SJSA1 (cell line): Measurements from ENCODE around the gene COL11A1. TPM values are rescaled to one million over a fixed set of nuclear protein-coding genes. Genes with fewer than 3 reads are reported as not detected.
A peak's percentile ranks its signal among the peaks of the same experiment; 100 is the strongest.
"Not testable (repeated sequence)": the region's sequence is repeated elsewhere in the genome, so short reads cannot be mapped to it uniquely, and the experiment has no call there.

ENCODE experiments used
- DNase-seq, 2 experiments: peaks; one replicate each; pipeline ENCODE4 v3.0.0-alpha.2; 2015 to 2020; ENCODE audit warnings: low spot score in 2 of 2, low read depth in 1 of 2
- H3K27ac ChIP-seq: fragments of 250-450 bp; sonication (Bioruptor Pico); 2 replicates; pipeline ENCODE4 v1.5.1; 2020; ENCODE audit warnings: mild to moderate bottlenecking, moderate library complexity
- H3K27me3 ChIP-seq: fragments of 250-450 bp; sonication (Bioruptor Pico); replicated peaks from 2 replicates; pipeline ENCODE4 v1.5.1; 2020; ENCODE audit warnings: mild to moderate bottlenecking, moderate library complexity
- H3K36me3 ChIP-seq: fragments of 250-450 bp; sonication (Bioruptor Pico); 2 replicates; pipeline ENCODE4 v1.5.1; 2020; ENCODE audit warnings: mild to moderate bottlenecking
- H3K4me1 ChIP-seq: fragments of 250-450 bp; sonication (Bioruptor Pico); replicated peaks from 2 replicates; pipeline ENCODE4 v1.6.1; 2021; ENCODE audit warnings: mild to moderate bottlenecking
- H3K4me3 ChIP-seq: fragments of 250-450 bp; sonication (Bioruptor Pico); 2 replicates; pipeline ENCODE4 v1.5.1; 2020; ENCODE audit warnings: mild to moderate bottlenecking
- H3K9me3 ChIP-seq: fragments of 250-450 bp; sonication (Bioruptor Pico); replicated peaks from 2 replicates; pipeline ENCODE4 v1.5.1; 2020; ENCODE audit warnings: mild to moderate bottlenecking
- total RNA-seq: library from RNA; depleted of rRNA; stranded (reverse); fragments of >200 nt; shearing (Covaris generic); gene quantifications from 2 replicates; pipeline ENCODE4 v1.2.3, GENCODE V29; 2014

The COL11A1 gene
- total RNA-seq, 1 experiment from 2014 or later: 470 TPM

DNA sequence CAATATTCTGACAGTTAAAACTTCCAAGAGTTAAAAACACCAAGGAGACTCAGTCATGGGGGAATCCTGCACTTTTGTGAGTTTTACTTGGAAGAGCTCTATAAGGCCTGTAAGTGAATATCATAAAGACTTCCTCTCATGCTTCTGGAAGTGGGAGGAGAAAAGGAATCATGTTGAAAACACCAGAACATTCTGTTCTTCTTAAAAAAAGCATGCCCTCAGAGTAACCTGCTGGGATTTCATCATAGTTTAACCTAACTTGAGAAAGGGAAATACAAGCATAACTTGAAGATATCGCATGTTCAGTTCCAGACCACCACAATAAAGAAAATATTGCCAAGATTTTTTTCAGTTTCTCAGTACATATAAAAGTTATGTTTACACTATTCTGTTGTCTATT is 51.9 kb downstream of the COL11A1 start:
- DNase-seq: no peak
- H3K27ac ChIP-seq: no peak overlapping the region
- no peak overlapping the region for H3K4me3 ChIP-seq
- H3K4me1 ChIP-seq: no peaks in the 10 kb centered on the region
- H3K9me3 ChIP-seq: no peaks in the 10 kb centered on the region
- peaks cover 62% of the 10 kb centered on the region for H3K36me3 ChIP-seq
- H3K27me3 ChIP-seq: no peaks in the 10 kb centered on the region

GRCh38 chr1:103028110-103028509 is 80.2 kb downstream of the COL11A1 start:
- H3K4me1 ChIP-seq, H3K27me3 ChIP-seq, H3K9me3 ChIP-seq, H3K4me3 ChIP-seq, H3K27ac ChIP-seq, DNase-seq: not testable (repeated sequence)
- H3K36me3 ChIP-seq: peaks cover 59% of the 10 kb centered on the region

DNA sequence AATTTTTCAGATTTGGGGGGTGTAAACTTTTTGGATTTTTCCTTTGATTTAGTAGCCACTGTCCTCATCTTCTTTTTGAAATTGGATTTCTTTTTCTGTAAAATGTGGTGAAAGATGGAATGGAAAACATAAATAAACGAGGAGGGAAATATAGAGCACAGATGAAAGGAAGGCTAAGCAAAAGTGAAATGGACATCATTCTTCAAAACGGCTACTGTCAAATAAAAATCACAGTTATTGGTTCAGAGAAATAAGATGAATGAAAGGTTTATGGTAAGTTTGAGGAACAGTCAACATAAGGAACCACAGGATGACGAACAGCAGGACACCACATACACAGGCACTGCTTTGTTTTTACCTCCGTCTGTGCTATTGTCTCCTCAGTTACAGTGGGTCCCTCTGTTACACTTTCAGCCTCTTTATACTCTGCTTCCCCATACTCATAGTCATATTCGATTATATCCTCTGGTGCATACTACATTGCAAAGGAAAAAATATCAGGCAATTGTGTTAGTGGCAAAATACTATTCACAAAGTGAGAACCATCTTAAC is 82.4 kb downstream of the COL11A1 start:
- peaks cover 80% of the 10 kb centered on the region for H3K36me3 ChIP-seq
- no peak overlapping the region for H3K4me3 ChIP-seq
- DNase-seq: no peak
- no peaks in the 10 kb centered on the region for H3K9me3 ChIP-seq
- no peaks in the 10 kb centered on the region for H3K4me1 ChIP-seq
- H3K27ac ChIP-seq: no peak overlapping the region
- H3K27me3 ChIP-seq: no peaks in the 10 kb centered on the region

- H3K27me3 ChIP-seq: no peaks in the 10 kb centered on the region
- H3K36me3 ChIP-seq: peaks cover 75% of the 10 kb centered on the region
- no peak overlapping the region for H3K27ac ChIP-seq
- no peaks in the 10 kb centered on the region for H3K4me1 ChIP-seq
- no peak overlapping the region for H3K4me3 ChIP-seq
- no peaks in the 10 kb centered on the region for H3K9me3 ChIP-seq
- DNase-seq: no peak
Observed at GRCh38 chr1:103024051-103024450, 84.3 kb downstream of the COL11A1 start.

- Histone ChIP-seq H3K9me3 (no peaks in the 10 kb centered on the region), H3K27me3 (no peaks in the 10 kb centered on the region), H3K27ac (no peak overlapping the region), H3K36me3 (peaks cover 70% of the 10 kb centered on the region), H3K4me3 (no peak overlapping the region), H3K4me1 (no peaks in the 10 kb centered on the region)
- DNase-seq: no peak
Observed at GRCh38 chr1:103002005-103002404, 106.3 kb downstream of the COL11A1 start.

DNA sequence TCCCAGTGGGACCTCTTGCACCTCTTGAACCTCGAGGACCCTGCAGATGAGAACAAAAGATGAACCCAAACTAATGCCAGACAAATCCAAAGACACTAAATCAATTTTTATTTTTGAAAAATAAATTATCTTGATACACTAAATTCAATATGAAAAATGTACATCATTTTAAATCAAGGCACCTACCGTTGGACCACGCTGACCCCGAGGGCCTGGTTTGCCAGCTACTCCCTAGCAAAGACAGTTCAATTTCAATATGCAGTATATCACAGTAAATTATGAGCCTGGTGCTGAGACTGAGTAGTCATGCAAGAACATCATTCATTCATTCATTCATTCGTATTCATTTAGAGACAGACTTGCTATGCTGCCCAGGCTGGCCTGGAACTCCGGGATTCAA is 129.4 kb downstream of the COL11A1 start:
- Histone ChIP-seq H3K27me3 (no peaks in the 10 kb centered on the region), H3K4me3 (no peak overlapping the region), H3K4me1 (no peaks in the 10 kb centered on the region), H3K9me3 (no peaks in the 10 kb centered on the region), H3K27ac (no peak overlapping the region), H3K36me3 (peaks cover 80% of the 10 kb centered on the region)
- no peak for DNase-seq

GRCh38 chr1:102977292-102977691 is 131.0 kb downstream of the COL11A1 start:
- Histone ChIP-seq H3K27ac (no peak overlapping the region), H3K9me3 (no peaks in the 10 kb centered on the region), H3K27me3 (no peaks in the 10 kb centered on the region), H3K36me3 (peaks cover 74% of the 10 kb centered on the region), H3K4me3 (no peak overlapping the region), H3K4me1 (no peaks in the 10 kb centered on the region)
- no peak for DNase-seq

DNA sequence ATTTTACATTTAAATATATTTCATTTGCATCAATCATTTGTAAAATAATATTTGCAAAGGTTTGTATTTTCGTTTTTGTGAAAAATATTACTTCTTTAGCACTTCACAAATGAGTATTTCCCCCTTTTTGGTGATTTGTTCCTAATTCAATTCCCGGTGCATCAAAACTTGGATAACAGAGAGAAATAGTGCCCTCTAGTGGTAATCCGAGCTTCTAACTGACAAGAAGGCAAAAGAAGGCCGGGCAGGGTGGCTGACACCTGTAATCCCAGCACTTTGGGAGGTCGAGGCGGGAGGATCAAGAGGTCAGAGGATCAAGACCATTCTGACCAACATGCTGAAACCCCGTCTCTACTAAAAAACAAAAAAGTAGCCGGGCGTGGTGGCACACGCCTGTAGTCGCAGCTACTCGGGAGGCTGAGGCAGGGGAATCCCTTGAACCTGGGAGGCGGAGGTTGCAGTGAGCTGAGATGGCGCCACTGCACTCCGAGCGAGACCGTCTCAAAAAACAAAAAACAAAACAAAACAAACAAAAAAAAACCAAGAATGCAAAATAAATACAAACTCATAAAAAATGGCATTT is 137.7 kb downstream of the COL11A1 start:
- DNase-seq: peak; percentile 42 to 44
- Histone ChIP-seq H3K27me3 (no peaks in the 10 kb centered on the region), H3K27ac (no peak overlapping the region), H3K4me1 (no peaks in the 10 kb centered on the region), H3K36me3 (peaks cover 72% of the 10 kb centered on the region), H3K9me3 (no peaks in the 10 kb centered on the region), H3K4me3 (no peak overlapping the region)

GRCh38 chr1:102967786-102968185 is 140.5 kb downstream of the COL11A1 start:
- DNase-seq: no peak

DNA sequence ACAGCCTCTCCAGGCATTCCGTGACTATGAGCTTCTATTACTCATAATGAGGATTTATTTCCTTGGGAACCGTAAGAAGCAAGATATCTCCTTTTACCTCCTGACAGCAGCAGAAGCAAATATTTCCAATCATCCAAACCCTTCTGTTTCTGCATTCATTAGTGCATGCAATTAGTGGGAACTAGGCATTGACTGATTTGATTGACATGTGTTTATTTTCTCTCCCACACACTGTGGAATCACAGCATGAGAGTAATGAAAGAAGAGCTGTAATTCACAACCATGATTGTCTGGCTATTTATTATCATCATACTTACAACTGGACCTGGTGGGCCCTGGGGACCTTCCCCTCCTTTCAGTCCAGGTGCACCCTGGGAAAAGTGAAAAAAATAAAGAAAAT is 146.8 kb downstream of the COL11A1 start:
- peaks cover 84% of the 10 kb centered on the region for H3K36me3 ChIP-seq
- no peak overlapping the region for H3K27ac ChIP-seq
- no peak for DNase-seq
- no peaks in the 10 kb centered on the region for H3K4me1 ChIP-seq
- H3K4me3 ChIP-seq: no peak overlapping the region
- no peaks in the 10 kb centered on the region for H3K9me3 ChIP-seq
- H3K27me3 ChIP-seq: no peaks in the 10 kb centered on the region

More at GRCh38 chr1:102967786-102968185, 140.5 kb downstream of the COL11A1 start:
- Histone ChIP-seq H3K36me3 (peaks cover 75% of the 10 kb centered on the region), H3K4me3 (no peak overlapping the region), H3K9me3 (no peaks in the 10 kb centered on the region), H3K27me3 (no peaks in the 10 kb centered on the region), H3K27ac (no peak overlapping the region), H3K4me1 (no peaks in the 10 kb centered on the region)

GRCh38 chr1:102954576-102954975 is 153.7 kb downstream of the COL11A1 start:
- Histone ChIP-seq H3K36me3 (peaks cover 38% of the 10 kb centered on the region), H3K4me1 (no peaks in the 10 kb centered on the region), H3K9me3 (no peaks in the 10 kb centered on the region), H3K27ac (no peak overlapping the region), H3K4me3 (no peak overlapping the region), H3K27me3 (no peaks in the 10 kb centered on the region)
- no peak for DNase-seq

- DNase-seq: no peak
- Histone ChIP-seq H3K27me3 (no peaks in the 10 kb centered on the region), H3K4me3 (no peak overlapping the region), H3K36me3 (peaks cover 19% of the 10 kb centered on the region), H3K4me1 (no peaks in the 10 kb centered on the region), H3K27ac (no peak overlapping the region), H3K9me3 (no peaks in the 10 kb centered on the region)
Observed at GRCh38 chr1:102952400-102952799, 155.9 kb downstream of the COL11A1 start.

DNA sequence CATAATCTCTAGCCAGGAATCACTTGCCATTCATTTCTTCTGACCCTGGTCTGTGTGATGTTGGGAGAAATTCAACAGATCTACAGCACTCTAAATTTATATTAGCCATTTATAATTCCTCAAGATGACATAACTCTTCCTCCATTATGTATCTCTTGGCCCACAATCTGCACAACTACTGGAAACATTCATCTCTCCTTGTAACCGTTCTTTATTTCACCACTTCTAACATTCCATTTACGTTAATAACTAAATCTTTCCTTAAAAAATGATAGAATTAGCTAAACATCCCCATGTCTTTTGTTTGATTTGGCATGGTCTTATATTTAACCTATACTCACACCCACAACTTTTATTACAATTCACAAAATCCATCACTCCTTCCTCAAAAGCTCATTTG is 166.0 kb downstream of the COL11A1 start:
- Histone ChIP-seq H3K27ac (no peak overlapping the region), H3K4me1 (no peaks in the 10 kb centered on the region)
- DNase-seq: no peak

DNA sequence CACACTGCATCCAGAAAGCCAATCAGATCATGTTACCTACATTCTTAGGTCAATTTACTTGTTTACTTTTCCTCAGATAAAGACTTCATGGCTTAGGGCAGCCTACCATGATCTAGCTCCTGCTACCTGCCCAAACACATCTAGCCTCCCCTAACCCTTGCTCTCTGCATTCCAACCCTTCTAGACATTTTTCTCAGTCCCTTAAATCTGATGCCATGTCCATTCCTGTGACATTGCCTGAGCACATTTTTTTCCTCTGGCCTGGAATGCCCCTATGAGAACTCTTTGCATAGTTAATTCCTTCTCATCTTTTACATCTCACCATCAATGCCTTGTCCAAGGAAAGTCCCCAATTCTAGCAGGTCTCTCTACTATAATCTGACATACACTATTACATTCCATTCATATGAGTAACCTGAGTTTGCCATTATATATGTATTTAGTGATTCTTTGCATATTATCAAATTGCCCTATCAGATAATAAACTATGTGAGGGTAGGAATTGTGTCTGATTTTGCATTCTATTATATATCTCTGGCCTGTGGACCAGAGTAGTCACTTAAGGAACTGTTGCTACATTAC is 166.9 kb downstream of the COL11A1 start:
- Histone ChIP-seq H3K9me3 (no peaks in the 10 kb centered on the region), H3K4me1 (no peaks in the 10 kb centered on the region), H3K36me3 (peaks cover 56% of the 10 kb centered on the region), H3K27me3 (no peaks in the 10 kb centered on the region), H3K4me3 (no peak overlapping the region), H3K27ac (no peak overlapping the region)
- no peak for DNase-seq

More for the DNA sequence above, 166.0 kb downstream of the COL11A1 start:
- no peaks in the 10 kb centered on the region for H3K9me3 ChIP-seq
- peaks cover 59% of the 10 kb centered on the region for H3K36me3 ChIP-seq
- H3K27me3 ChIP-seq: no peaks in the 10 kb centered on the region
- H3K4me3 ChIP-seq: no peak overlapping the region
